ENCODE results near the gene ALAS1.

DNA sequence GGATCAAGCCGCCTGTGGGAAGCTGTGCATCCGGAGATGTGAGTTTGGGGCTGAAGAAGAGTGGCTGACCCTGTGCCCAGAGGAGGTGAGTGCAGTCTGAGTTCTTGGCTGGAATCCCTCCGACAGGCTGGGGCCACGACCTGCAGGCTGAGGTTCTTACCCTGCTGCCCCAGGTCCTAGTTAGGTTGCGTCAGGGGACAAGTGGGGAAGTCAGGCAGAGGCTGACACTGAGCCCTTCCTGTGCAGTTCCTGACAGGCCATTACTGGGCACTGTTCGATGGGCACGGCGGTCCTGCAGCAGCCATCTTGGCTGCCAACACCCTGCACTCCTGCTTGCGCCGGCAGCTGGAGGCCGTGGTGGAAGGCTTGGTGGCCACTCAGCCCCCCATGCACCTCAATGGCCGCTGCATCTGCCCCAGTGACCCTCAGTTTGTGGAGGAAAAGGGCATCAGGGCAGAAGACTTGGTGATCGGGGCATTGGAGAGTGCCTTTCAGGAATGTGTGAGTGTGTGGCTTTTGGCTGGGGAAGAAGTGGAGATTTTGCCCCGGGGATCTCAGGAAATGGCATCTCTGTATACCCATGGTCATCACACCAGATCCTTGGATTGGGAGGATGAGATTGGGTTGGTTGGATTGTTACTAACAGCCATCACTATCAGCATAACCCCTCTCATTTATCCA lies 48.9 kb downstream of the ALAS1 start:
- TF ChIP-seq, protein P1, sequence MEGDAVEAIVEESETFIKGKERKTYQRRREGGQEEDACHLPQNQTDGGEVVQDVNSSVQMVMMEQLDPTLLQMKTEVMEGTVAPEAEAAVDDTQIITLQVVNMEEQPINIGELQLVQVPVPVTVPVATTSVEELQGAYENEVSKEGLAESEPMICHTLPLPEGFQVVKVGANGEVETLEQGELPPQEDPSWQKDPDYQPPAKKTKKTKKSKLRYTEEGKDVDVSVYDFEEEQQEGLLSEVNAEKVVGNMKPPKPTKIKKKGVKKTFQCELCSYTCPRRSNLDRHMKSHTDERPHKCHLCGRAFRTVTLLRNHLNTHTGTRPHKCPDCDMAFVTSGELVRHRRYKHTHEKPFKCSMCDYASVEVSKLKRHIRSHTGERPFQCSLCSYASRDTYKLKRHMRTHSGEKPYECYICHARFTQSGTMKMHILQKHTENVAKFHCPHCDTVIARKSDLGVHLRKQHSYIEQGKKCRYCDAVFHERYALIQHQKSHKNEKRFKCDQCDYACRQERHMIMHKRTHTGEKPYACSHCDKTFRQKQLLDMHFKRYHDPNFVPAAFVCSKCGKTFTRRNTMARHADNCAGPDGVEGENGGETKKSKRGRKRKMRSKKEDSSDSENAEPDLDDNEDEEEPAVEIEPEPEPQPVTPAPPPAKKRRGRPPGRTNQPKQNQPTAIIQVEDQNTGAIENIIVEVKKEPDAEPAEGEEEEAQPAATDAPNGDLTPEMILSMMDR (IDR thresholded peaks at IDR 0.05 in 4 of 5, conservative IDR thresholded peaks at IDR 0.05 in 1 of 5), result no peak
- no peak for TF ChIP-seq POLR2A (IDR thresholded peaks at IDR 0.05)

Measured in gastrocnemius medialis (tissue), 4 donors.